ENCODE data around the gene ASCC1. TPM values are rescaled to one million over a fixed set of nuclear protein-coding genes. Genes with fewer than 3 reads are reported as not detected.
A peak's percentile ranks its signal among the peaks of the same experiment; 100 is the strongest.

Gene ASCC1
- total and polyA plus RNA-seq, 2 of the 13 experiments (the other 11 are each of a cell fraction or from before 2014, with no cell fraction given), result 21.6 to 30.1 TPM

DNA sequence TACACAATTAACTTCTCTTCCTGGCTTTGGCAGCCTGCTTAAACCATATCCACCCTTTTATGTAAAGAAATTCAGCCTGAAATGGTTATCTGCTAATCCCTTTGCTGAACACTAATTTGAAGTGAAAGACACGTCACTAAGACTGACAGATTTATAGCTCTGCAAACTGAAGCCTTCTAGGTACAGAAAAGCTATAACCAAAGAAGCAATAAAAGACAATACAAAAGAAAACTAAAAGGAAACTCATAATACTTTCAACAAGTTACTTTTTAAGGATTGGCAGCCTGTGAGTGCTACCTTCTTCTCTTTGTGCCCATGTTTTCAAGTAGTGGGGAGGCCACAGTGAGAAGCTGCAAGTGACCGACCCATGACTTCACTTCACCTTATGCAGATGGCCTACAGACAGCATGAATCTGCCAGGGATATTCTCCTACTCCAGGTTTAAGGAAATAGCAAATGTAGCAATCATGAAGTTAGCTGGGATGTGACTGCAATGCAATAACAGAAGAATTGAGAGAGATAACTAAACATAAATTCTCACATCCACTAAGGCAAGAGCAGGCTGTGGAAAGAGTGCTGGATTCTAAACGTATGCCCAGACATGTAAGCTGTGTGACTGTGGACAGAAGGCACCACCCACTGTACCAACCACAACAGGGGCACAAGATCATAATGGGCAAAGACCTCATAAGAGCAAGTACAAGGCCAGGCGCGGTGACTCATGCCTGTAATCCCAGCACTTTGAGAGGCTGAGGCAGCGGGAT is 117.1 kb downstream of the ASCC1 start (continued):
- TF ChIP-seq, protein P1, sequence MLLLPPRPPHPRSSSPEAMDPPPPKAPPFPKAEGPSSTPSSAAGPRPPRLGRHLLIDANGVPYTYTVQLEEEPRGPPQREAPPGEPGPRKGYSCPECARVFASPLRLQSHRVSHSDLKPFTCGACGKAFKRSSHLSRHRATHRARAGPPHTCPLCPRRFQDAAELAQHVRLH (CRISPR knock-in tag; IDR thresholded peaks at IDR 0.05; ENCODE audit: borderline replicate concordance, low read depth), result no peak
- TF ChIP-seq HOXA3 (CRISPR knock-in tag; IDR thresholded peaks at IDR 0.05), result peak; percentile 54; the same call in 1 of the 2 replicates
- TF ChIP-seq XBP1 (CRISPR knock-in tag; IDR thresholded peaks at IDR 0.05), result no peak
- no peak for TF ChIP-seq IKZF1 (IDR thresholded peaks at IDR 0.05)
- no peak for TF ChIP-seq ZNF333 (CRISPR knock-in tag; IDR thresholded peaks at IDR 0.05; ENCODE audit: borderline replicate concordance)
- no peak for TF ChIP-seq DMAP1 (CRISPR knock-in tag; IDR thresholded peaks at IDR 0.05)
- no peak for TF ChIP-seq ZNF737 (CRISPR knock-in tag; IDR thresholded peaks at IDR 0.05; ENCODE audit: borderline replicate concordance)
- TF ChIP-seq GTF2F1 (IDR thresholded peaks at IDR 0.05; ENCODE audit: low read length), result no peak
- no peak for TF ChIP-seq HNF4G (IDR thresholded peaks at IDR 0.05; ENCODE audit: borderline replicate concordance, low read depth, low read length)
- no peak for TF ChIP-seq HNF4G (CRISPR knock-in tag; IDR thresholded peaks at IDR 0.05; ENCODE audit: borderline replicate concordance, low read depth)
- TF ChIP-seq MYC (CRISPR knock-in tag; IDR thresholded peaks at IDR 0.05; ENCODE audit: borderline replicate concordance), result no peak
- TF ChIP-seq MEF2D (CRISPR knock-in tag; IDR thresholded peaks at IDR 0.05), result no peak; the same call in 1 of the 2 replicates
- TF ChIP-seq NR3C1 (CRISPR knock-in tag; IDR thresholded peaks at IDR 0.05), result no peak
- TF ChIP-seq ZNF33A (CRISPR knock-in tag; IDR thresholded peaks at IDR 0.05; ENCODE audit: borderline replicate concordance), result no peak
- TF ChIP-seq ZMYM4 (CRISPR knock-in tag; IDR thresholded peaks at IDR 0.05), result no peak
- TF ChIP-seq ZNF607 (CRISPR knock-in tag; IDR thresholded peaks at IDR 0.05; ENCODE audit: borderline replicate concordance), result no peak
- TF ChIP-seq, protein P2, sequence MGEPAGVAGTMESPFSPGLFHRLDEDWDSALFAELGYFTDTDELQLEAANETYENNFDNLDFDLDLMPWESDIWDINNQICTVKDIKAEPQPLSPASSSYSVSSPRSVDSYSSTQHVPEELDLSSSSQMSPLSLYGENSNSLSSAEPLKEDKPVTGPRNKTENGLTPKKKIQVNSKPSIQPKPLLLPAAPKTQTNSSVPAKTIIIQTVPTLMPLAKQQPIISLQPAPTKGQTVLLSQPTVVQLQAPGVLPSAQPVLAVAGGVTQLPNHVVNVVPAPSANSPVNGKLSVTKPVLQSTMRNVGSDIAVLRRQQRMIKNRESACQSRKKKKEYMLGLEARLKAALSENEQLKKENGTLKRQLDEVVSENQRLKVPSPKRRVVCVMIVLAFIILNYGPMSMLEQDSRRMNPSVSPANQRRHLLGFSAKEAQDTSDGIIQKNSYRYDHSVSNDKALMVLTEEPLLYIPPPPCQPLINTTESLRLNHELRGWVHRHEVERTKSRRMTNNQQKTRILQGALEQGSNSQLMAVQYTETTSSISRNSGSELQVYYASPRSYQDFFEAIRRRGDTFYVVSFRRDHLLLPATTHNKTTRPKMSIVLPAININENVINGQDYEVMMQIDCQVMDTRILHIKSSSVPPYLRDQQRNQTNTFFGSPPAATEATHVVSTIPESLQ (CRISPR knock-in tag; conservative IDR thresholded peaks at IDR 0.05), result 0 out of 2 replicates have a peak, but pooled peaks have one; percentile 26
- TF ChIP-seq ZBTB38 (CRISPR knock-in tag; IDR thresholded peaks at IDR 0.05), result peak; percentile 76
- TF ChIP-seq, protein P3, sequence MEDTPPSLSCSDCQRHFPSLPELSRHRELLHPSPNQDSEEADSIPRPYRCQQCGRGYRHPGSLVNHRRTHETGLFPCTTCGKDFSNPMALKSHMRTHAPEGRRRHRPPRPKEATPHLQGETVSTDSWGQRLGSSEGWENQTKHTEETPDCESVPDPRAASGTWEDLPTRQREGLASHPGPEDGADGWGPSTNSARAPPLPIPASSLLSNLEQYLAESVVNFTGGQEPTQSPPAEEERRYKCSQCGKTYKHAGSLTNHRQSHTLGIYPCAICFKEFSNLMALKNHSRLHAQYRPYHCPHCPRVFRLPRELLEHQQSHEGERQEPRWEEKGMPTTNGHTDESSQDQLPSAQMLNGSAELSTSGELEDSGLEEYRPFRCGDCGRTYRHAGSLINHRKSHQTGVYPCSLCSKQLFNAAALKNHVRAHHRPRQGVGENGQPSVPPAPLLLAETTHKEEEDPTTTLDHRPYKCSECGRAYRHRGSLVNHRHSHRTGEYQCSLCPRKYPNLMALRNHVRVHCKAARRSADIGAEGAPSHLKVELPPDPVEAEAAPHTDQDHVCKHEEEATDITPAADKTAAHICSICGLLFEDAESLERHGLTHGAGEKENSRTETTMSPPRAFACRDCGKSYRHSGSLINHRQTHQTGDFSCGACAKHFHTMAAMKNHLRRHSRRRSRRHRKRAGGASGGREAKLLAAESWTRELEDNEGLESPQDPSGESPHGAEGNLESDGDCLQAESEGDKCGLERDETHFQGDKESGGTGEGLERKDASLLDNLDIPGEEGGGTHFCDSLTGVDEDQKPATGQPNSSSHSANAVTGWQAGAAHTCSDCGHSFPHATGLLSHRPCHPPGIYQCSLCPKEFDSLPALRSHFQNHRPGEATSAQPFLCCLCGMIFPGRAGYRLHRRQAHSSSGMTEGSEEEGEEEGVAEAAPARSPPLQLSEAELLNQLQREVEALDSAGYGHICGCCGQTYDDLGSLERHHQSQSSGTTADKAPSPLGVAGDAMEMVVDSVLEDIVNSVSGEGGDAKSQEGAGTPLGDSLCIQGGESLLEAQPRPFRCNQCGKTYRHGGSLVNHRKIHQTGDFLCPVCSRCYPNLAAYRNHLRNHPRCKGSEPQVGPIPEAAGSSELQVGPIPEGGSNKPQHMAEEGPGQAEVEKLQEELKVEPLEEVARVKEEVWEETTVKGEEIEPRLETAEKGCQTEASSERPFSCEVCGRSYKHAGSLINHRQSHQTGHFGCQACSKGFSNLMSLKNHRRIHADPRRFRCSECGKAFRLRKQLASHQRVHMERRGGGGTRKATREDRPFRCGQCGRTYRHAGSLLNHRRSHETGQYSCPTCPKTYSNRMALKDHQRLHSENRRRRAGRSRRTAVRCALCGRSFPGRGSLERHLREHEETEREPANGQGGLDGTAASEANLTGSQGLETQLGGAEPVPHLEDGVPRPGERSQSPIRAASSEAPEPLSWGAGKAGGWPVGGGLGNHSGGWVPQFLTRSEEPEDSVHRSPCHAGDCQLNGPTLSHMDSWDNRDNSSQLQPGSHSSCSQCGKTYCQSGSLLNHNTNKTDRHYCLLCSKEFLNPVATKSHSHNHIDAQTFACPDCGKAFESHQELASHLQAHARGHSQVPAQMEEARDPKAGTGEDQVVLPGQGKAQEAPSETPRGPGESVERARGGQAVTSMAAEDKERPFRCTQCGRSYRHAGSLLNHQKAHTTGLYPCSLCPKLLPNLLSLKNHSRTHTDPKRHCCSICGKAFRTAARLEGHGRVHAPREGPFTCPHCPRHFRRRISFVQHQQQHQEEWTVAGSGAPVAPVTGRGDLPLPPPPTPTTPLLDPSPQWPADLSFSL (CRISPR knock-in tag; IDR thresholded peaks at IDR 0.05), result no peak
- TF ChIP-seq JARID2 (CRISPR knock-in tag; IDR thresholded peaks at IDR 0.05; ENCODE audit: insufficient replicate concordance), result no peak
- TF ChIP-seq ZNF205 (CRISPR knock-in tag; IDR thresholded peaks at IDR 0.05), result 0 out of 2 replicates have a peak, but pooled peaks have one; percentile 1

All from HepG2 (cell line).